ENCODE results near the gene CDADC1. TPM values are rescaled to one million over a fixed set of nuclear protein-coding genes. Genes with fewer than 3 reads are reported as not detected.
A peak's percentile ranks its signal among the peaks of the same experiment; 100 is the strongest.

Gene CDADC1
- total RNA-seq, 3 donors from 2014 or later: 7.3 to 8.5 (median 8.2) TPM

GRCh38 chr13:49256841-49257240 lies 9.1 kb downstream of the CDADC1 start:
- Histone ChIP-seq H3K27me3 (no peaks in the 10 kb centered on the region), H3K27ac (peak overlapping the region in 1 of 2 donors; percentile 65), H3K4me1 (no peaks in the 10 kb centered on the region), H3K9me3 (no peaks in the 10 kb centered on the region), H3K4me3 (no peak overlapping the region), H3K36me3 (peaks cover 8% of the 10 kb centered on the region)
- intact Hi-C loops (cut with DNase I; ENCODE audit: low total_unique reads): no loop called here
- DNase-seq (ENCODE audit: low spot score in 2 of 2): no peak
- no peak for TF ChIP-seq POLR2A (IDR thresholded peaks at IDR 0.05)
- no peak for TF ChIP-seq POLR2AphosphoS5 (IDR thresholded peaks at IDR 0.05)
- no peak for TF ChIP-seq CTCF (IDR thresholded peaks at IDR 0.05)

- no peaks in the 10 kb centered on the region for H3K4me1 ChIP-seq
- H3K36me3 ChIP-seq: peaks cover 8% of the 10 kb centered on the region
- no peak for DNase-seq (ENCODE audit: low spot score in 2 of 2)
- H3K27ac ChIP-seq: no peak overlapping the region
- H3K4me3 ChIP-seq: peak overlapping the region in 2 of 3 donors; percentile 17 to 48
- TF ChIP-seq POLR2AphosphoS5 (IDR thresholded peaks at IDR 0.05) (no peak), CTCF (IDR thresholded peaks at IDR 0.05) (no peak), POLR2A (IDR thresholded peaks at IDR 0.05) (no peak)
- no peaks in the 10 kb centered on the region for H3K9me3 ChIP-seq
- H3K27me3 ChIP-seq: no peaks in the 10 kb centered on the region
- intact Hi-C loops (cut with DNase I; ENCODE audit: low total_unique reads): no loop called here
Measured at GRCh38 chr13:49258089-49258796, 10.5 kb downstream of the CDADC1 start.

- Histone ChIP-seq H3K36me3 (peaks cover 8% of the 10 kb centered on the region), H3K4me3 (no peak overlapping the region), H3K27ac (no peak overlapping the region), H3K27me3 (no peaks in the 10 kb centered on the region), H3K9me3 (no peaks in the 10 kb centered on the region), H3K4me1 (no peaks in the 10 kb centered on the region)
- TF ChIP-seq POLR2A (IDR thresholded peaks at IDR 0.05): no peak
- TF ChIP-seq CTCF (IDR thresholded peaks at IDR 0.05): no peak
- TF ChIP-seq POLR2AphosphoS5 (IDR thresholded peaks at IDR 0.05): no peak
- intact Hi-C loops (cut with DNase I; ENCODE audit: low total_unique reads): no loop called here
- no peak for DNase-seq (ENCODE audit: low spot score in 2 of 2)
Measured at GRCh38 chr13:49259586-49259985, 11.9 kb downstream of the CDADC1 start.

GRCh38 chr13:49262634-49263033 lies 14.9 kb downstream of the CDADC1 start:
- no peaks in the 10 kb centered on the region for H3K4me1 ChIP-seq
- peaks cover 14% of the 10 kb centered on the region for H3K36me3 ChIP-seq
- intact Hi-C loops (cut with DNase I; ENCODE audit: low total_unique reads): no loop called here
- no peak for TF ChIP-seq POLR2AphosphoS5 (IDR thresholded peaks at IDR 0.05)
- TF ChIP-seq POLR2A (IDR thresholded peaks at IDR 0.05): no peak
- no peak for TF ChIP-seq CTCF (IDR thresholded peaks at IDR 0.05)
- no peak overlapping the region for H3K27ac ChIP-seq
- no peaks in the 10 kb centered on the region for H3K9me3 ChIP-seq
- no peak overlapping the region for H3K4me3 ChIP-seq
- DNase-seq (ENCODE audit: low spot score in 2 of 2): no peak
- H3K27me3 ChIP-seq: no peaks in the 10 kb centered on the region

GRCh38 chr13:49265822-49266221 lies 18.1 kb downstream of the CDADC1 start:
- H3K9me3 ChIP-seq: no peaks in the 10 kb centered on the region
- no peak overlapping the region for H3K27ac ChIP-seq
- H3K36me3 ChIP-seq: peaks cover 6% of the 10 kb centered on the region
- TF ChIP-seq POLR2A (IDR thresholded peaks at IDR 0.05) (no peak), POLR2AphosphoS5 (IDR thresholded peaks at IDR 0.05) (no peak), CTCF (IDR thresholded peaks at IDR 0.05) (no peak)
- intact Hi-C loops (cut with DNase I; ENCODE audit: low total_unique reads): no loop called here
- no peak overlapping the region for H3K4me3 ChIP-seq
- H3K4me1 ChIP-seq: no peaks in the 10 kb centered on the region
- DNase-seq (ENCODE audit: low spot score in 2 of 2): no peak
- no peaks in the 10 kb centered on the region for H3K27me3 ChIP-seq
